IMR-90 (cell line): Measurements from ENCODE around the gene RPP21. TPM values are rescaled to one million over a fixed set of nuclear protein-coding genes. Genes with fewer than 3 reads are reported as not detected.

Source experiments
- ATAC-seq: fragments of 200-7000 bp; cut with Tn5 transposase; 2 replicates; pipeline ENCODE4 v1.9.1; 2020; ENCODE audit warnings: low read depth, mild to moderate bottlenecking, moderate library complexity
- BruUV-seq: library from RNA; stranded (reverse); fragments of 400-500 nt; replicated peaks from 2 replicates; lab custom pipeline; 2021; lab: Mats Ljungman, UMichigan
- CTCF ChIA-PET: fragments of 300-600 bp; formaldehyde crosslinking; extraction: SDS; loops from one replicate; lab custom pipeline; 2021; ENCODE audit warnings: antibody characterized with exemption; lab: Yijun Ruan, JAX
- POLR2A ChIA-PET: fragments of 300-600 bp; sonication (Branson Sonifier 250); formaldehyde crosslinking; loops from one replicate; lab custom pipeline; 2022; ENCODE audit warnings: antibody characterized with exemption; ENCODE audit not compliant: unreplicated experiment; lab: Charles Lee
- DNase-seq: peaks from one replicate; pipeline ENCODE4 v3.0.0; 2013
- H2AFZ ChIP-seq: replicated peaks from 2 replicates; pipeline ENCODE3; 2013; ENCODE audit warnings: low read length, mild to moderate bottlenecking; ENCODE audit not compliant: poor library complexity
- H2AK5ac ChIP-seq: 2 replicates; pipeline ENCODE4 v1.6.1; 2013; ENCODE audit warnings: low read depth, low read length, inconsistent platforms
- H2AK9ac ChIP-seq: replicated peaks from 2 replicates; pipeline ENCODE3; 2013; ENCODE audit warnings: mild to moderate bottlenecking, low read depth, low read length, moderate library complexity; ENCODE audit not compliant: poor library complexity
- H2BK120ac ChIP-seq: 2 replicates; pipeline ENCODE4 v1.6.1; 2013; ENCODE audit warnings: low read depth, low read length, inconsistent platforms
- H2BK15ac ChIP-seq: 3 replicates; pipeline ENCODE4 v1.6.1; 2013; ENCODE audit warnings: low read depth, low read length, inconsistent platforms
- H2BK20ac ChIP-seq: 2 replicates; pipeline ENCODE4 v1.6.1; 2013; ENCODE audit warnings: low read depth, mild to moderate bottlenecking, inconsistent platforms, low read length, moderate library complexity
- H2BK5ac ChIP-seq: 2 replicates; pipeline ENCODE4 v1.6.1; 2013; ENCODE audit warnings: mild to moderate bottlenecking, low read depth, low read length, inconsistent platforms; ENCODE audit not compliant: poor library complexity, severe bottlenecking
- H3K14ac ChIP-seq: replicated peaks from 2 replicates; pipeline ENCODE4 v1.6.1; 2013; ENCODE audit warnings: low read depth, low read length, inconsistent platforms
- H3K18ac ChIP-seq: 2 replicates; pipeline ENCODE4 v1.6.1; 2013; ENCODE audit warnings: low read depth, low read length, control low read depth
- H3K23ac ChIP-seq: 2 replicates; pipeline ENCODE4 v1.6.1; 2013; ENCODE audit warnings: low read depth, low read length, inconsistent platforms
- H3K27ac ChIP-seq: 2 replicates; pipeline ENCODE4 v1.5.1; 2013; ENCODE audit warnings: mild to moderate bottlenecking, control low read depth, low read length; ENCODE audit not compliant: insufficient read depth
- H3K27me3 ChIP-seq: 2 replicates; pipeline ENCODE4 v1.6.1; 2013; ENCODE audit warnings: low read length; ENCODE audit not compliant: control insufficient read depth, insufficient read depth
- H3K36me3 ChIP-seq: 2 replicates; pipeline ENCODE4 v1.6.1; 2013; ENCODE audit warnings: low read length, mixed read lengths; ENCODE audit not compliant: control insufficient read depth, insufficient read depth
- H3K4ac ChIP-seq: 2 replicates; pipeline ENCODE4 v1.6.1; 2013; ENCODE audit warnings: low read depth, low read length, inconsistent platforms
- H3K4me1 ChIP-seq: 2 replicates; pipeline ENCODE4 v1.6.1; 2013; ENCODE audit warnings: low read length, mixed read lengths; ENCODE audit not compliant: control insufficient read depth, insufficient read depth
- H3K4me2 ChIP-seq: 2 replicates; pipeline ENCODE4 v1.6.1; 2013; ENCODE audit warnings: low read depth, mild to moderate bottlenecking, control low read depth, low read length, moderate library complexity
- H3K4me3 ChIP-seq: 2 replicates; pipeline ENCODE4 v1.5.1; 2013; ENCODE audit warnings: low read depth, mild to moderate bottlenecking, control low read depth, low read length, moderate library complexity; ENCODE audit not compliant: insufficient read depth
- H3K56ac ChIP-seq: 2 replicates; pipeline ENCODE4 v1.6.1; 2013; ENCODE audit warnings: low read length, inconsistent platforms; ENCODE audit not compliant: insufficient read depth; ENCODE audit errors: extremely low read depth
- H3K79me1 ChIP-seq, 2 experiments: 2 replicates each; pipeline ENCODE4 v1.6.1; 2013; ENCODE audit warnings: low read length in 2 of 2, inconsistent platforms in 1 of 2, low read depth in 1 of 2
- H3K9ac ChIP-seq: 2 replicates; pipeline ENCODE4 v1.6.1; 2013; ENCODE audit warnings: low read depth, low read length, control low read depth
- H3K9me1 ChIP-seq: 2 replicates; pipeline ENCODE4 v1.6.1; 2013; ENCODE audit warnings: low read length, inconsistent platforms; ENCODE audit not compliant: insufficient read depth
- H3K9me3 ChIP-seq: 2 replicates; pipeline ENCODE4 v1.6.1; 2013; ENCODE audit warnings: low read length; ENCODE audit not compliant: control insufficient read depth, insufficient read depth
- H4K20me1 ChIP-seq: 2 replicates; pipeline ENCODE4 v1.6.1; 2013; ENCODE audit warnings: low read length, inconsistent platforms; ENCODE audit not compliant: insufficient read depth
- H4K5ac ChIP-seq: 2 replicates; pipeline ENCODE4 v1.6.1; 2013; ENCODE audit warnings: mild to moderate bottlenecking, low read depth, low read length, control low read depth
- H4K8ac ChIP-seq, 2 experiments: 2 replicates each; pipeline ENCODE4 v1.6.1; 2013; ENCODE audit warnings: low read depth in 2 of 2, low read length in 2 of 2, control low read depth in 1 of 2, inconsistent platforms in 1 of 2
- H4K91ac ChIP-seq: 2 replicates; pipeline ENCODE4 v1.6.1; 2013; ENCODE audit warnings: low read depth, low read length, inconsistent platforms; ENCODE audit not compliant: insufficient read depth
- BHLHE40 ChIP-seq: fragments of 150-350 bp; IDR thresholded peaks from 2 replicates; pipeline ENCODE4 v1.6.1; 2016; ENCODE audit warnings: mild to moderate bottlenecking, low read depth, low read length
- CEBPB ChIP-seq: IDR thresholded peaks from 2 replicates; pipeline ENCODE4 v1.6.1; 2012; ENCODE audit warnings: low read depth, low read length, improper control_type of control experiment
- CHD1 ChIP-seq: IDR thresholded peaks from 2 replicates; pipeline ENCODE4 v1.6.1; 2012; ENCODE audit warnings: low read depth, low read length, improper control_type of control experiment
- CTCF ChIP-seq: conservative IDR thresholded peaks from 2 replicates; pipeline ENCODE4 v1.5.1; 2012; ENCODE audit warnings: mild to moderate bottlenecking, low read depth, low read length, improper control_type of control experiment
- FOS ChIP-seq: fragments of 150-350 bp; IDR thresholded peaks from 2 replicates; pipeline ENCODE4 v1.6.1; 2016; ENCODE audit warnings: low read depth, low read length
- MAFK ChIP-seq: IDR thresholded peaks from 2 replicates; pipeline ENCODE4 v1.6.1; 2012; ENCODE audit warnings: low read depth, low read length, improper control_type of control experiment
- MAZ ChIP-seq: IDR thresholded peaks from 2 replicates; pipeline ENCODE4 v1.6.1; 2012; ENCODE audit warnings: low read depth, mild to moderate bottlenecking, low read length, improper control_type of control experiment, moderate library complexity, borderline replicate concordance
- MXI1 ChIP-seq: IDR thresholded peaks from 2 replicates; pipeline ENCODE4 v1.6.1; 2012; ENCODE audit warnings: low read depth, mild to moderate bottlenecking, low read length, moderate library complexity, borderline replicate concordance
- NFE2L2 ChIP-seq: fragments of 150-350 bp; IDR thresholded peaks from 2 replicates; pipeline ENCODE4 v1.6.1; 2016; ENCODE audit warnings: low read depth, mild to moderate bottlenecking, low read length
- POLR2A ChIP-seq: IDR thresholded peaks from 2 replicates; pipeline ENCODE4 v1.6.1; 2012; ENCODE audit warnings: mild to moderate bottlenecking, low read depth, low read length
- RAD21 ChIP-seq: IDR thresholded peaks from 2 replicates; pipeline ENCODE4 v1.6.1; 2012; ENCODE audit warnings: low read length, improper control_type of control experiment
- RCOR1 ChIP-seq: IDR thresholded peaks from 2 replicates; pipeline ENCODE4 v1.6.1; 2012; ENCODE audit warnings: mild to moderate bottlenecking, low read length, improper control_type of control experiment; ENCODE audit not compliant: insufficient replicate concordance
- RFX5 ChIP-seq: IDR thresholded peaks from 2 replicates; pipeline ENCODE4 v1.8.0; 2012; ENCODE audit warnings: low read depth, mild to moderate bottlenecking, low read length, moderate library complexity
- SMC3 ChIP-seq: fragments of 150-350 bp; IDR thresholded peaks from 2 replicates; pipeline ENCODE4 v1.6.1; 2016; ENCODE audit warnings: low read depth, mild to moderate bottlenecking, antibody characterized with exemption, low read length, moderate library complexity
- WGBS, 2 experiments: methylation state at CpG; one replicate each; pipeline versions ENCODE4 v1.1.5 to v1.1.7; 2013; ENCODE audit warnings: missing lambda C conversion rate in 2 of 2; ENCODE audit not compliant: insufficient read length in 1 of 2; ENCODE audit errors: extremely low coverage in 2 of 2; 5-methylcytosine and 5-hydroxymethylcytosine counted together
- dilution Hi-C: fragments of 300-500 bp; cut with HindIII; formaldehyde crosslinking; loops from one replicate; pipeline ENCODE4 v1.14.3; 2018; ENCODE audit warnings: low sequenced_read_pairs; ENCODE audit not compliant: unreplicated experiment
- in situ Hi-C: fragments of 300-500 bp; cut with MboI; formaldehyde crosslinking; loops from 3 replicates; pipeline ENCODE4 v1.14.3; 2019; ENCODE audit warnings: low sequenced_read_pairs, inconsistent platforms, mixed read lengths
- intact Hi-C: fragments of 100-400 bp; cut with micrococcal nuclease; formaldehyde crosslinking; loops from 2 replicates; pipeline ENCODE4 v1.10.0; 2022
- polyA plus RNA-seq, 3 experiments: library from polyadenylated mRNA; depleted of rRNA; stranded (reverse); fragments of >200 nt; gene quantifications; 2 replicates each; pipeline ENCODE4 v1.2.3, GENCODE V29; 2012; ENCODE audit warnings: low replicate concordance in 1 of 3
- total RNA-seq: library from RNA; depleted of rRNA; stranded (reverse); fragments of >200 nt; gene quantifications from 2 replicates; pipeline ENCODE4 v1.2.3, GENCODE V29; 2012
- TF ChIP-seq, protein P1 (sequence below): fragments of 150-350 bp; IDR thresholded peaks from 2 replicates; pipeline ENCODE4 v1.6.1; 2016; ENCODE audit warnings: low read depth, mild to moderate bottlenecking, low read length, moderate library complexity, borderline replicate concordance
- TF ChIP-seq, protein P2 (sequence below): fragments of 150-350 bp; IDR thresholded peaks from 2 replicates; pipeline ENCODE4 v1.6.1; 2017; ENCODE audit warnings: mild to moderate bottlenecking, antibody characterized with exemption, low read length, low read depth

Gene RPP21
- total and polyA plus RNA-seq, 2 of the 4 experiments (the other 2 are of a cell fraction): 28.9 to 79.1 TPM

GRCh38 chr6:30352550-30352949 is 7.6 kb downstream of the RPP21 start:
- no peak overlapping the region for H4K5ac ChIP-seq
- no peak overlapping the region for H3K56ac ChIP-seq
- no peak overlapping the region for H3K4me3 ChIP-seq
- ATAC-seq: no peak
- peaks cover 23% of the 10 kb centered on the region for H3K27me3 ChIP-seq
- ChIA-PET POLR2A (no interaction called here), CTCF (no interaction called here)
- no peak overlapping the region for H3K27ac ChIP-seq
- BruUV-seq: no TSS peak
- no peaks in the 10 kb centered on the region for H3K4me1 ChIP-seq
- WGBS, 2 experiments: no CpG with 5 or more reads among the region's 2 CpGs
- H4K20me1 ChIP-seq: no peaks in the 10 kb centered on the region
- H2AK9ac ChIP-seq: no peak overlapping the region
- H2AFZ ChIP-seq: no peak overlapping the region
- no peaks in the 10 kb centered on the region for H3K9me3 ChIP-seq
- H3K9me1 ChIP-seq: no peaks in the 10 kb centered on the region; the same call in 1 of the 2 replicates
- no peak overlapping the region for H3K4me2 ChIP-seq
- dilution Hi-C loops (no loop called here), in situ Hi-C loops (no loop called here), intact Hi-C loops (no loop called here)
- no peak overlapping the region for H3K9ac ChIP-seq
- no peak overlapping the region for H3K23ac ChIP-seq
- H2BK20ac ChIP-seq: no peak overlapping the region
- no peak overlapping the region for H2BK5ac ChIP-seq
- H3K18ac ChIP-seq: no peak overlapping the region
- no peak overlapping the region for H3K14ac ChIP-seq
- H3K4ac ChIP-seq: no peak overlapping the region
- no peak for TF ChIP-seq MAZ
- no peak for TF ChIP-seq SMC3
- no peak for TF ChIP-seq RFX5
- TF ChIP-seq RCOR1: no peak
- no peak for TF ChIP-seq RAD21
- TF ChIP-seq NFE2L2: no peak
- no peak for TF ChIP-seq BHLHE40
- no peak for TF ChIP-seq CTCF
- no peak for TF ChIP-seq FOS
- TF ChIP-seq, protein P1, sequence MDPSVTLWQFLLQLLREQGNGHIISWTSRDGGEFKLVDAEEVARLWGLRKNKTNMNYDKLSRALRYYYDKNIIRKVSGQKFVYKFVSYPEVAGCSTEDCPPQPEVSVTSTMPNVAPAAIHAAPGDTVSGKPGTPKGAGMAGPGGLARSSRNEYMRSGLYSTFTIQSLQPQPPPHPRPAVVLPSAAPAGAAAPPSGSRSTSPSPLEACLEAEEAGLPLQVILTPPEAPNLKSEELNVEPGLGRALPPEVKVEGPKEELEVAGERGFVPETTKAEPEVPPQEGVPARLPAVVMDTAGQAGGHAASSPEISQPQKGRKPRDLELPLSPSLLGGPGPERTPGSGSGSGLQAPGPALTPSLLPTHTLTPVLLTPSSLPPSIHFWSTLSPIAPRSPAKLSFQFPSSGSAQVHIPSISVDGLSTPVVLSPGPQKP: no peak
- no peak for TF ChIP-seq MAFK
- no peak for TF ChIP-seq POLR2A
- no peak for TF ChIP-seq MXI1
- TF ChIP-seq CHD1: no peak
- no peak for TF ChIP-seq CEBPB
- TF ChIP-seq, protein P2, sequence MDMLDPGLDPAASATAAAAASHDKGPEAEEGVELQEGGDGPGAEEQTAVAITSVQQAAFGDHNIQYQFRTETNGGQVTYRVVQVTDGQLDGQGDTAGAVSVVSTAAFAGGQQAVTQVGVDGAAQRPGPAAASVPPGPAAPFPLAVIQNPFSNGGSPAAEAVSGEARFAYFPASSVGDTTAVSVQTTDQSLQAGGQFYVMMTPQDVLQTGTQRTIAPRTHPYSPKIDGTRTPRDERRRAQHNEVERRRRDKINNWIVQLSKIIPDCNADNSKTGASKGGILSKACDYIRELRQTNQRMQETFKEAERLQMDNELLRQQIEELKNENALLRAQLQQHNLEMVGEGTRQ: no peak
- H4K8ac ChIP-seq: no peak overlapping the region
- no peak for DNase-seq
- H3K79me1 ChIP-seq: no peaks in the 10 kb centered on the region
- no peak overlapping the region for H2BK120ac ChIP-seq
- H4K91ac ChIP-seq: no peak overlapping the region
- no peak overlapping the region for H2BK15ac ChIP-seq
- peaks cover 2% of the 10 kb centered on the region for H3K36me3 ChIP-seq
- H2AK5ac ChIP-seq: no peak overlapping the region
